Keratinocyte (primary cell): ENCODE data around the gene TTC39C. TPM values are rescaled to one million over a fixed set of nuclear protein-coding genes. Genes with fewer than 3 reads are reported as not detected.

Experiments used
- DNase-seq: peaks from one replicate; pipeline ENCODE4 v3.0.0-alpha.2; 2011; ENCODE audit warnings: low read depth, missing footprints, low spot score
- FAIRE-seq: peaks from 2 replicates; lab custom pipeline; 2011; peaks lifted over from hg19 to GRCh38; lab: Jason Lieb, UNC
- H2AFZ ChIP-seq: 2 replicates; pipeline ENCODE4 v1.6.0; 2012; ENCODE audit warnings: low read length, control low read depth, inconsistent platforms; ENCODE audit not compliant: control insufficient read depth
- H3K27ac ChIP-seq: 2 replicates; pipeline ENCODE4 v1.5.1; 2011; ENCODE audit warnings: low read length; ENCODE audit not compliant: control insufficient read depth, insufficient read depth
- H3K27me3 ChIP-seq: 3 replicates; pipeline ENCODE4 v1.6.0; 2011; ENCODE audit warnings: low read length; ENCODE audit not compliant: control insufficient read depth, insufficient read depth; ENCODE audit errors: extremely low read depth
- H3K36me3 ChIP-seq, 2 experiments: 2 replicates in 1 of 2; 3 replicates in 1 of 2; pipeline ENCODE4 v1.5.1; 2011; ENCODE audit warnings: low read length in 2 of 2, mild to moderate bottlenecking in 1 of 2; ENCODE audit not compliant: control insufficient read depth in 2 of 2, insufficient read depth in 2 of 2; ENCODE audit errors: extremely low read depth in 1 of 2
- H3K4me1 ChIP-seq: 3 replicates; pipeline ENCODE4 v1.5.1; 2011; ENCODE audit warnings: low read length; ENCODE audit not compliant: control insufficient read depth, insufficient read depth; ENCODE audit errors: extremely low read depth
- H3K4me2 ChIP-seq: 3 replicates; pipeline ENCODE4 v1.6.0; 2011; ENCODE audit warnings: low read depth, low read length; ENCODE audit not compliant: control insufficient read depth, insufficient read depth; ENCODE audit errors: extremely low read depth
- H3K4me3 ChIP-seq, 3 experiments: fragments of 200-600 bp in 1 of 3; sonication (generic) in 1 of 3; 2 replicates in 2 of 3; 3 replicates in 1 of 3; pipeline ENCODE4 v1.5.1; 2011 to 2016; ENCODE audit warnings: low read length in 3 of 3, mild to moderate bottlenecking in 3 of 3, control low read depth in 2 of 3, inconsistent platforms in 1 of 3, low read depth in 1 of 3, mixed read lengths in 1 of 3, mixed run types in 1 of 3, moderate library complexity in 1 of 3; ENCODE audit not compliant: control insufficient read depth in 2 of 3, insufficient read depth in 2 of 3; ENCODE audit errors: extremely low read depth in 1 of 3
- H3K79me2 ChIP-seq: 2 replicates; pipeline ENCODE4 v1.6.0; 2012; ENCODE audit warnings: low read length; ENCODE audit not compliant: control insufficient read depth, insufficient read depth
- H3K9ac ChIP-seq: 3 replicates; pipeline ENCODE4 v1.6.0; 2011; ENCODE audit warnings: low read length; ENCODE audit not compliant: control insufficient read depth, insufficient read depth; ENCODE audit errors: extremely low read depth
- H3K9me1 ChIP-seq: 3 replicates; pipeline ENCODE4 v1.6.0; 2011; ENCODE audit warnings: low read length; ENCODE audit not compliant: control insufficient read depth, insufficient read depth; ENCODE audit errors: extremely low read depth
- H3K9me3 ChIP-seq: 2 replicates; pipeline ENCODE4 v1.5.1; 2012; ENCODE audit warnings: low read depth, low read length; ENCODE audit not compliant: control insufficient read depth
- H4K20me1 ChIP-seq: 3 replicates; pipeline ENCODE4 v1.6.0; 2011; ENCODE audit warnings: low read length; ENCODE audit not compliant: control insufficient read depth, insufficient read depth; ENCODE audit errors: extremely low read depth
- EZH2 ChIP-seq: IDR thresholded peaks from one replicate; pipeline ENCODE4 v1.6.1; 2012; ENCODE audit warnings: inconsistent platforms, mild to moderate bottlenecking, low read length, moderate library complexity
- dilution Hi-C: fragments of 300-500 bp; cut with MboI; formaldehyde crosslinking; loops from one replicate; pipeline ENCODE4 v1.7.0; 2020; ENCODE audit warnings: low sequenced_read_pairs; ENCODE audit not compliant: extremely low pct_ligation_motif_present
- polyA plus RNA-seq, 5 experiments: library from polyadenylated mRNA; depleted of rRNA in 3 of 5; stranded (reverse) in 3 of 5; stranded (forward) in 1 of 5; unstranded in 1 of 5; fragments of >200 nt; gene quantifications; 1 replicate in 1 of 5; 2 replicates in 3 of 5; 3 replicates in 1 of 5; pipeline versions ENCODE4 v1.2.1 to v1.2.3, GENCODE V29; 2011 to 2012; ENCODE audit warnings: missing spikeins in 2 of 5, low read depth in 1 of 5, low replicate concordance in 1 of 5
- TF ChIP-seq, protein P1 (sequence below), 3 experiments: IDR thresholded peaks in 1 of 3; conservative IDR thresholded peaks in 1 of 3; optimal IDR thresholded peaks in 1 of 3; 2 replicates in 2 of 3; 3 replicates in 1 of 3; pipeline versions ENCODE3 to v1.5.1; 2011; ENCODE audit warnings: low read length in 3 of 3, mild to moderate bottlenecking in 3 of 3, moderate library complexity in 2 of 3, control low read depth in 1 of 3, inconsistent platforms in 1 of 3; ENCODE audit not compliant: insufficient read depth in 2 of 3; ENCODE audit errors: extremely low read depth in 1 of 3

TTC39C gene
- polyA plus RNA-seq, 1 donor (not counting 4 experiments of a cell fraction or from before 2014, with no cell fraction given): 26.8 TPM

DNA sequence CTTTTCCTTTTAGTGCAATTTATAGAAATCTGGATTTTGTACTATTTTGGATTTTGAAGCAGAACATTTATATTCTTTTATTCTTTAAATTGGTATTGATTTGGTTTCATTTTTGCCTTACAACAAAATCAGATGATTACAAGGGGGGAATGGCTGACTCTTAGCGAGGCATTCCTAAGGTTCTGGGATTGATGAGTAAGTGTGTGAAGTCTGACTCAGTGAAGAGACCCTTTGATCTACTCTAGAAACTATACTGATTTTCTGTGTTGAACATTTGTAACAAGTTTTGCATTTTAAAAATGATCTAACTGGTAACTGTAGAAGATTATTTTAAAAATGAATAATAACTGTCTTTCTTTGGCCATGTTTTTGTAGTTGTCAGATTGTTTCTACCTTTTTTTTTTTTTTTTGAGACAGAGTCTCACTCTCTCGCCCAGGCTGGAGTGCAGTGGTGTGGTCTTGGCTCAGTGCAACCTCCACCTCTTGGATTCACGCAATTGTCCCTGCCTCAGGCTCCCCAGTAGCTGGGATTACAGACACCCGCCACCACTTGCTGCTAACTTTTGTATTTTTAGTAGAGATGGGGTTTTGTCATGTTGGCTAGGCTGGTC, 48.7 kb downstream of the TTC39C start:
- peak overlapping the region; percentile 82 for H3K27ac ChIP-seq
- peak overlapping the region; percentile 48 for H2AFZ ChIP-seq
- dilution Hi-C loops: no loop called here
- H3K9ac ChIP-seq: peak overlapping the region; percentile 53
- peak overlapping the region in 1 of 3 experiments; percentile 43 for H3K4me3 ChIP-seq
- peak overlapping the region; percentile 79 for H3K4me2 ChIP-seq
- H3K79me2 ChIP-seq: peaks cover 18% of the 10 kb centered on the region
- TF ChIP-seq, protein P1, sequence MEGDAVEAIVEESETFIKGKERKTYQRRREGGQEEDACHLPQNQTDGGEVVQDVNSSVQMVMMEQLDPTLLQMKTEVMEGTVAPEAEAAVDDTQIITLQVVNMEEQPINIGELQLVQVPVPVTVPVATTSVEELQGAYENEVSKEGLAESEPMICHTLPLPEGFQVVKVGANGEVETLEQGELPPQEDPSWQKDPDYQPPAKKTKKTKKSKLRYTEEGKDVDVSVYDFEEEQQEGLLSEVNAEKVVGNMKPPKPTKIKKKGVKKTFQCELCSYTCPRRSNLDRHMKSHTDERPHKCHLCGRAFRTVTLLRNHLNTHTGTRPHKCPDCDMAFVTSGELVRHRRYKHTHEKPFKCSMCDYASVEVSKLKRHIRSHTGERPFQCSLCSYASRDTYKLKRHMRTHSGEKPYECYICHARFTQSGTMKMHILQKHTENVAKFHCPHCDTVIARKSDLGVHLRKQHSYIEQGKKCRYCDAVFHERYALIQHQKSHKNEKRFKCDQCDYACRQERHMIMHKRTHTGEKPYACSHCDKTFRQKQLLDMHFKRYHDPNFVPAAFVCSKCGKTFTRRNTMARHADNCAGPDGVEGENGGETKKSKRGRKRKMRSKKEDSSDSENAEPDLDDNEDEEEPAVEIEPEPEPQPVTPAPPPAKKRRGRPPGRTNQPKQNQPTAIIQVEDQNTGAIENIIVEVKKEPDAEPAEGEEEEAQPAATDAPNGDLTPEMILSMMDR (optimal IDR thresholded peaks at IDR 0.05 in 1 of 3, IDR thresholded peaks at IDR 0.05 in 1 of 3, conservative IDR thresholded peaks at IDR 0.05 in 1 of 3; ENCODE audit: extremely low read depth in 1 of 3, insufficient read depth in 2 of 3, low read length in 3 of 3): no peak
- TF ChIP-seq EZH2: no peak
- H3K9me3 ChIP-seq: no peaks in the 10 kb centered on the region
- peaks cover 45% of the 10 kb centered on the region for H3K4me1 ChIP-seq
- H3K27me3 ChIP-seq: no peaks in the 10 kb centered on the region
- H4K20me1 ChIP-seq: no peaks in the 10 kb centered on the region
- peak; percentile 20 for FAIRE-seq
- no peaks in the 10 kb centered on the region for H3K9me1 ChIP-seq
- peaks cover 2 to 5% of the 10 kb centered on the region in 2 experiments for H3K36me3 ChIP-seq
- no peak for DNase-seq

DNA sequence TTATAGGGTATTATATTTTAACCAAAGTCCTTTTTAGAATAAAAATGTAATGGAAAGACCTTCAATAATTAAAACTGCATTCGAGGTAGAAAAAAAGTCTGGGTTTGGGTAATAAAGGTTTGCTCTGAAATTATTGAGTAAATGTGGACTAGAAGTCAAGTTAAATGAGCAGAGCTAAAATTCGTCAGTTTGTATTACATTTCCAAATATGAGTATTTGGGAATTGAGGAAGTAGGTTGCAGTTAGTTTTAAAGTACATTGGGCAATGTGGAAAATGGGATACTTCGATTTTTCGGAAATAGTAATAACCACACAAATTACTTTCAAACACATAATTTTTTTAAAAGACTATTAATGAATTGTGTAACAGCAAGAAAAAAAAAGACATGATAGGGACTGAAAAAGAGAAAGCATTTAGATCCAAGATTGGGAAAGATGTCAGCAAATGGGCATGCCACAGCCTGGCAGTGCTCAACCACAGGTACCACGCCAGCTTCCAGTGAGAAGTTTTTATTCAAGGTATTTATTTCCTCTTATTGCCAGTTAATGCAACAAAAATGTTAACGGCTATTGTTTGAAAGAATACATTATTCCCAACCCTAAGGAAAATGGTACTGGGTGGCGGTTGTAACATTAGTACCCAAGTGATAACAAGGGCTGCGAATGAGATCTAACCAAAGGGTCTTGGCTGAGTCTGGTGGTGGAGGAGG, 50.0 kb downstream of the TTC39C start:
- Histone ChIP-seq H4K20me1 (no peaks in the 10 kb centered on the region), H3K4me2 (peak overlapping the region; percentile 79), H3K79me2 (peaks cover 16% of the 10 kb centered on the region), H3K27ac (peak overlapping the region; percentile 82), H3K36me3 (peaks cover 2 to 5% of the 10 kb centered on the region in 2 experiments), H2AFZ (peak overlapping the region; percentile 34), H3K9ac (peak overlapping the region; percentile 36), H3K9me1 (no peaks in the 10 kb centered on the region), H3K9me3 (no peaks in the 10 kb centered on the region), H3K27me3 (no peaks in the 10 kb centered on the region), H3K4me3 (peak overlapping the region in 2 of 3 experiments; percentile 41 to 47), H3K4me1 (peaks cover 51% of the 10 kb centered on the region)
- FAIRE-seq (peak; percentile 97), DNase-seq (peak; percentile 66)
- dilution Hi-C loops: no loop called here
- TF ChIP-seq, protein P1 (optimal IDR thresholded peaks at IDR 0.05 in 1 of 3, IDR thresholded peaks at IDR 0.05 in 1 of 3, conservative IDR thresholded peaks at IDR 0.05 in 1 of 3; ENCODE audit: extremely low read depth in 1 of 3, insufficient read depth in 2 of 3, low read length in 3 of 3): no peak
- TF ChIP-seq EZH2: no peak
